Measurements from ENCODE around the gene EFHD2.
"Not testable (repeated sequence)": the region's sequence is repeated elsewhere in the genome, so short reads cannot be mapped to it uniquely, and the experiment has no call there.

The EFHD2 gene

DNA sequence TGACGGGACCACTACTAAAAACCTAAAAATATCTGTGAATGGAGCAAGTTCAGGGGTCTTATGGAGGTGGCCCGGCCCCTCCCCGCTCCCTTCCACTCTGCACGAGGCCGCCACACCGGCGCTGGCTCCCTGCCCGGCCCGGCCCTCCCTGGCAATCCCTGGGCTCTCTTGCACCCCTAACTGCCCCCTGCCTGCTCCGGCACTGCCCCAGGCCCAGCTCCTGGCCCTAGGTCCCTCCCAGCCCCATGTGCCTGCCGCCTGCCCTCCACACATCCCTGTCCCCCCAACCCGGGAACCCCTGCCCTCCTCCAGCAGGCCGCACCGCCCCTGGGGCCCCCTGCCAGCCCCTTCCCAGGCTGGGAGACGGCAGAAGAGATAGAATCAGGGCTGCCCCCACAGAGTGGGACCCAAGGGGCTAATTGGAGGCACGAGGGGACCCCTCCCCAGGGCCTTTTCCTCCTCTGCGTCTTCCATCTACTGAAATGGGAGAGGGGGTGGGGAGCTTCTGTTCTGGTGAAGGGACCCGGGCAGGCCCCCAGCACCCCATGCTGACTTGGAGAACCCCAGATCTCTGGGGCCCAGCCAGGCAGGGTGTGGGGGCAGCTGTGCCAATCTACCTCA, 19.2 kb downstream of the EFHD2 start:
- Histone ChIP-seq H3K9me3 (ENCODE audit: insufficient read depth, low read length) (no peaks in the 10 kb centered on the region), H3K4me1 (ENCODE audit: insufficient read depth, insufficient read length) (peaks cover 11% of the 10 kb centered on the region), H3K36me3 (ENCODE audit: insufficient read depth, insufficient read length, low read length) (peaks cover 36% of the 10 kb centered on the region), H3K4me3 (ENCODE audit: insufficient read length, low read depth) (no peak overlapping the region), H3K9ac (ENCODE audit: insufficient read length, low read depth) (no peak overlapping the region), H3K27me3 (ENCODE audit: insufficient read depth, insufficient read length) (no peaks in the 10 kb centered on the region)
- no peak for DNase-seq (ENCODE audit: low read depth, low spot score)
- TF ChIP-seq SUZ12 (IDR thresholded peaks at IDR 0.05; ENCODE audit: extremely low read depth, insufficient read depth, insufficient read length), result no peak
- TF ChIP-seq ZNF274 (IDR thresholded peaks at IDR 0.05; ENCODE audit: low read depth, low read length), result no peak
- no peak for TF ChIP-seq YY1 (IDR thresholded peaks at IDR 0.05; ENCODE audit: insufficient read depth, insufficient read length)

DNA sequence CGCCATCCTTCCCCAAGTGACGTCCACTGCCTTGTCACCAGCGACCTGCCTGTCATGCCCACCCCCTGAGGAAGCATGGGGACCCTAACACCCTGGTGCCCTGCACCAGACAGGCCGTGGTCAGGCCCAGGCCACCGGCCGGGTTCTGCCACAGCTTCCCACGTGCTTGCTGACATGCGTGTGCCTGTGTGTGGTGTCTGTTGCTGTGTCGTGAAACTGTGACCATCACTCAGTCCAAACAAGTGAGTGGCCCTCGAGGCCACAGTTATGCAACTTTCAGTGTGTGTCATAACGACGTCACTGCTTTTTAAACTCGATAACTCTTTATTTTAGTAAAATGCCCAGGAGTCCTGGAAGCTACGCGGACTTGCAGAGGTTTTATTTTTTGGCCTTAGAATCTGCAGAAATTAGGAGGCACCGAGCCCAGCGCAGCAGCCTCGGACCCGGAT, 20.0 kb downstream of the EFHD2 start:
- TF ChIP-seq ZNF274 (IDR thresholded peaks at IDR 0.05; ENCODE audit: low read depth, low read length) (no peak), YY1 (IDR thresholded peaks at IDR 0.05; ENCODE audit: insufficient read depth, insufficient read length) (no peak), SUZ12 (IDR thresholded peaks at IDR 0.05; ENCODE audit: extremely low read depth, insufficient read depth, insufficient read length) (no peak)
- H3K9ac ChIP-seq (ENCODE audit: insufficient read length, low read depth), result no peak overlapping the region
- H3K4me3 ChIP-seq (ENCODE audit: insufficient read length, low read depth), result no peak overlapping the region
- H3K36me3 ChIP-seq (ENCODE audit: insufficient read depth, insufficient read length, low read length), result peaks cover 36% of the 10 kb centered on the region
- no peaks in the 10 kb centered on the region for H3K27me3 ChIP-seq (ENCODE audit: insufficient read depth, insufficient read length)
- peaks cover 11% of the 10 kb centered on the region for H3K4me1 ChIP-seq (ENCODE audit: insufficient read depth, insufficient read length)
- no peaks in the 10 kb centered on the region for H3K9me3 ChIP-seq (ENCODE audit: insufficient read depth, low read length)
- no peak for DNase-seq (ENCODE audit: low read depth, low spot score)

DNA sequence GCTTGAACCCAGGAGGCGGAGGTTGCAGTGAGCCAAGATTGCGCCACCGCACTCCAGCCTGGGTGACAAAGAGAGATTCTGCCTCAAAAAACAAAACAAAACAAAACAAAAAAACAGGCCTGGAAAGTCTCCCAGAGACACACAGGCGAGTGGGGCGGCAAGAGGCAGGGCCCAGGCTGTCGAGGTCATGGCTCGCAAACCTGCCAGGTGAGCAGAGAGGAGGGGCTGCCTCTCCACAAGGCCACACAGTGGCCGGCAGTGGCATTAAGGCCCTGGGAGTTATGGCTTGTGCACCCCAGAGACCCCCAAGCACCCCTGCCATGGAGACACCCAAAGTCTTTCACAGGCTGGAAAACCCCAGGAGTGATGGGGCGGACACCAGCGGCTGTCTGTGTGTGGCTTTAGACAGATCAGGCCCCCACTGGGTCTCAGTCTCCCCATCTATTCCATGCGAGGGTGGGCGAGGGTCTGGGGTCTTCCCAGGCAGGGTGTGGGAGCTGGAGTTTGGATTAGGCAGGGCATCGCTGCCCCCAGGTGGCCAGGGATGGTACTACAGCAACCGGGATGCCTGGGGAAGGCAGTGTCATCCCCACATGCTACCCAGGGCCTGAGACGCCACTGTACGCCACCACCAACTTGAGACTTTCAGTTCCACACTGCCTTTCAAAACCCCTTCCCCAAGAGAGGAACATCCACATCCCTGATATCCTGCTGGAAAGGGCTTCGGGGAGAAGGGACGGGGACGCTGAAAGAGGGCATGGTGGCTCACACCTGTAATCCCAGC, 21.3 kb downstream of the EFHD2 start:
- Histone ChIP-seq H3K36me3 (ENCODE audit: insufficient read depth, insufficient read length, low read length) (peaks cover 30% of the 10 kb centered on the region), H3K27me3 (ENCODE audit: insufficient read depth, insufficient read length) (no peaks in the 10 kb centered on the region), H3K9ac (ENCODE audit: insufficient read length, low read depth) (no peak overlapping the region), H3K4me3 (ENCODE audit: insufficient read length, low read depth) (no peak overlapping the region), H3K4me1 (ENCODE audit: insufficient read depth, insufficient read length) (peaks cover 10% of the 10 kb centered on the region), H3K9me3 (ENCODE audit: insufficient read depth, low read length) (no peaks in the 10 kb centered on the region)
- DNase-seq (ENCODE audit: low read depth, low spot score), result peak; percentile 27
- TF ChIP-seq ZNF274 (IDR thresholded peaks at IDR 0.05; ENCODE audit: low read depth, low read length) (no peak), SUZ12 (IDR thresholded peaks at IDR 0.05; ENCODE audit: extremely low read depth, insufficient read depth, insufficient read length) (no peak), YY1 (IDR thresholded peaks at IDR 0.05; ENCODE audit: insufficient read depth, insufficient read length) (no peak)

DNA sequence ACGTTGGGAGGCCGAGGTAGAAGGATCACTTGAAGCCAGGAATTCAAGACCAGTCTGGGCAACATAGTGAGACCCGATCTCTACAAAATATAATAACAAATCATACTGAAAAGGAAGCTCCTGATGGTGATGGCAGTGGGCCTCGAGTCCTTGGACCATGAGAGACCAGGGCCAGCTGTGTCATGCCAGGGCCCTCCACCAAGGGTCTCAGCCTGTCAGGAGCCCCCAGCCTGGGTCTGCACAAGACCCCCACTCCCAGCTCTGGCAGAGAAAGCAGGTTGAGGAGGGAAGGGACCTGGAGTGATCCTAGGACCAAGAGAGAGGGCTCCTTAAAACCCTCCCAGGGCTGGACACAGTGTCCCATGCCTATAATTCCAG, 21.9 kb downstream of the EFHD2 start:
- no peak for DNase-seq (ENCODE audit: low read depth, low spot score)
- no peaks in the 10 kb centered on the region for H3K9me3 ChIP-seq (ENCODE audit: insufficient read depth, low read length)
- H3K27me3 ChIP-seq (ENCODE audit: insufficient read depth, insufficient read length), result no peaks in the 10 kb centered on the region
- TF ChIP-seq ZNF274 (IDR thresholded peaks at IDR 0.05; ENCODE audit: low read depth, low read length), result no peak
- no peak for TF ChIP-seq SUZ12 (IDR thresholded peaks at IDR 0.05; ENCODE audit: extremely low read depth, insufficient read depth, insufficient read length)
- no peak for TF ChIP-seq YY1 (IDR thresholded peaks at IDR 0.05; ENCODE audit: insufficient read depth, insufficient read length)
- peaks cover 25% of the 10 kb centered on the region for H3K36me3 ChIP-seq (ENCODE audit: insufficient read depth, insufficient read length, low read length)
- peaks cover 5% of the 10 kb centered on the region for H3K4me1 ChIP-seq (ENCODE audit: insufficient read depth, insufficient read length)
- H3K4me3 ChIP-seq (ENCODE audit: insufficient read length, low read depth), result no peak overlapping the region
- H3K9ac ChIP-seq (ENCODE audit: insufficient read length, low read depth), result no peak overlapping the region

DNA sequence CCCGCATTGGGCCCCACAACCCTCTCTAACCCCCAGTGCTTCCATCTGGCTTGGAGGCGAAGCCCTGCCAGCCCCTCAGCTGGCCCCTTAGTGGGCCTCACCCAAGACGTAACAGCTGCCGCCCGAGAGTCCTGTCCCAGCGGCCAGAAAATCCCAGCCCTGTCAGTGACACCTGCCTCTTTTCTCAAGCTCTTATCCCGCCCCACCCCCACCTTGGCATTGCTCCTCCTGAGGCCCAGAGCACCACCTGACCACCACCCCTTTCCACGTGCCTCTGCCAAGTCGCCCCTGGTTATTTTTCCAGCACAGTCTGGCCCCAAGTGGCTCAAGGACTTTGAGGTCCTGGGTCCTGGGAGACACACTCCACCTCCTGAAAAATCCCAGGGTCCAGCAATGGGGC, 22.6 kb downstream of the EFHD2 start:
- no peaks in the 10 kb centered on the region for H3K27me3 ChIP-seq (ENCODE audit: insufficient read depth, insufficient read length)
- peaks cover 17% of the 10 kb centered on the region for H3K36me3 ChIP-seq (ENCODE audit: insufficient read depth, insufficient read length, low read length)
- no peak overlapping the region for H3K4me3 ChIP-seq (ENCODE audit: insufficient read length, low read depth)
- DNase-seq (ENCODE audit: low read depth, low spot score), result no peak
- TF ChIP-seq ZNF274 (IDR thresholded peaks at IDR 0.05; ENCODE audit: low read depth, low read length), result no peak
- no peak for TF ChIP-seq YY1 (IDR thresholded peaks at IDR 0.05; ENCODE audit: insufficient read depth, insufficient read length)
- TF ChIP-seq SUZ12 (IDR thresholded peaks at IDR 0.05; ENCODE audit: extremely low read depth, insufficient read depth, insufficient read length), result no peak
- H3K9ac ChIP-seq (ENCODE audit: insufficient read length, low read depth), result no peak overlapping the region
- peaks cover 3% of the 10 kb centered on the region for H3K4me1 ChIP-seq (ENCODE audit: insufficient read depth, insufficient read length)
- no peaks in the 10 kb centered on the region for H3K9me3 ChIP-seq (ENCODE audit: insufficient read depth, low read length)

DNA sequence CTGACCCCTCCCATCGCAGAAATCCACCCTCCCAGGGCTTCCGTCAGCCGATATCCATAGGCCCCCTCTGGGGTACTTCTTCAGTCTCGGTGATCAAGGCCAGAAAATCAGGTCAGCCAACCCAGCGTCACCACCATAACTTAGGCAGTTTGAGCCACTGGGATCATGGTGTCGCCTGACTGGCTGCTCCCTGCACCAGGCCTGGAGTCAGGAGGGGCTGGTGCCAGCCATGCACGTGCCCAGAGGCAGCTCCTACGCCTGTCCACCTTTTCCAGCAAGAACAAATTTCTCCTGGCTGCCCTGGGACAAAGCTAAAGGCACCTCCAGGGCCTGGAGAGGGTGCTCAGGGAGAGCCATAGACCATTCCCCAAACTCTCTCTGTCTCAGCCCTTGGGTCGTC, 23.8 kb downstream of the EFHD2 start:
- TF ChIP-seq YY1 (IDR thresholded peaks at IDR 0.05; ENCODE audit: insufficient read depth, insufficient read length) (no peak), SUZ12 (IDR thresholded peaks at IDR 0.05; ENCODE audit: extremely low read depth, insufficient read depth, insufficient read length) (no peak), ZNF274 (IDR thresholded peaks at IDR 0.05; ENCODE audit: low read depth, low read length) (no peak)
- H3K4me3 ChIP-seq (ENCODE audit: insufficient read length, low read depth), result no peak overlapping the region
- no peak overlapping the region for H3K9ac ChIP-seq (ENCODE audit: insufficient read length, low read depth)
- peaks cover 3% of the 10 kb centered on the region for H3K4me1 ChIP-seq (ENCODE audit: insufficient read depth, insufficient read length)
- peaks cover 11% of the 10 kb centered on the region for H3K36me3 ChIP-seq (ENCODE audit: insufficient read depth, insufficient read length, low read length)
- H3K27me3 ChIP-seq (ENCODE audit: insufficient read depth, insufficient read length), result no peaks in the 10 kb centered on the region
- H3K9me3 ChIP-seq (ENCODE audit: insufficient read depth, low read length), result no peaks in the 10 kb centered on the region
- no peak for DNase-seq (ENCODE audit: low read depth, low spot score)

DNA sequence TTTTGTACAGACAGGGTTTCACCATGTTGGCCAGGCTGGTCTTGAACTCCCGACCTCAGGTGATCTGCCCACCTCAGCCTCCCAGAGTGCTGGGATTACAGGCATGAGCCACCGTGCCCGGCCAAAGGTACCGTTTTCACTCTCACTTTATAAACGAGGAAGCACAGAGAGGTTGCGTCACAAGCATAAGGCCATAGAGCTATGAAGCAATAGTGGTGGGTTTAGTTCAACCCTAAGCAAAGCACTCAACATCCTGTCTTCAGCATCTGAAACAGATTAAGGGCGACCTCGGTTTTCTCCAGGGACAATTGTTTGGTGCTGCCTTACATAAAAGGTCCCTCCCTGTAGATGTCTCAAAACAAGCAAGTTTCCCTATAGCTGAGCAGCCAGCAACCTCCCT, 25.1 kb downstream of the EFHD2 start:
- not testable (repeated sequence) for H3K9me3 ChIP-seq (ENCODE audit: insufficient read depth, low read length); H3K27me3 ChIP-seq (ENCODE audit: insufficient read depth, insufficient read length); DNase-seq (ENCODE audit: low read depth, low spot score); H3K4me3 ChIP-seq (ENCODE audit: insufficient read length, low read depth); H3K9ac ChIP-seq (ENCODE audit: insufficient read length, low read depth); H3K4me1 ChIP-seq (ENCODE audit: insufficient read depth, insufficient read length); H3K36me3 ChIP-seq (ENCODE audit: insufficient read depth, insufficient read length, low read length)

All from NT2/D1 (cell line).